K562 (cell line): ENCODE data around the gene TPPP. TPM values are rescaled to one million over a fixed set of nuclear protein-coding genes. Genes with fewer than 3 reads are reported as not detected.
A peak's percentile ranks its signal among the peaks of the same experiment; 100 is the strongest.

ENCODE experiments used
- ATAC-seq: fragments of 200-7000 bp; cut with Tn5 transposase; 3 replicates; pipeline ENCODE4 v1.9.1; 2020; ENCODE audit warnings: moderate library complexity
- BruUV-seq: library from RNA; stranded (reverse); fragments of 400-500 nt; replicated peaks from 2 replicates; lab custom pipeline; 2021; lab: Mats Ljungman, UMichigan
- CTCF ChIA-PET: fragments of 300-600 bp; formaldehyde crosslinking; extraction: SDS; loops from one replicate; lab custom pipeline; 2021; ENCODE audit warnings: low intra/inter-chr PET ratio; lab: Yijun Ruan, JAX
- POLR2A ChIA-PET: fragments of 300-600, 350-650 bp; sonication (Branson Sonifier 250); formaldehyde crosslinking; extraction: SDS; loops from one replicate; lab custom pipeline; 2021; ENCODE audit warnings: antibody characterized with exemption, inconsistent platforms; lab: Yijun Ruan, JAX
- DNase-seq, 4 experiments: peaks; one replicate each; pipeline versions ENCODE4 v3.0.0 to v3.0.0-alpha.2; 2011 to 2018; ENCODE audit warnings: low spot score in 3 of 4, mixed read lengths in 3 of 4; ENCODE audit errors: extremely low read depth in 1 of 4
- FAIRE-seq: peaks from 2 replicates; lab custom pipeline; 2011; peaks lifted over from hg19 to GRCh38; lab: Jason Lieb, UNC
- H2AFZ ChIP-seq: 2 replicates; pipeline ENCODE4 v1.6.0; 2011; ENCODE audit warnings: low read depth, low read length, control low read depth, inconsistent platforms
- H3K27ac ChIP-seq: fragments of 200-600 bp; 3 replicates; pipeline ENCODE4 v1.8.0; 2011; ENCODE audit warnings: low read depth, mild to moderate bottlenecking, control low read depth, inconsistent platforms, low read length, moderate library complexity, mixed read lengths; ENCODE audit errors: extremely low read depth
- H3K27me3 ChIP-seq, 2 experiments: fragments of 300-600 bp in 1 of 2; 2 replicates in 1 of 2; 3 replicates in 1 of 2; pipeline versions ENCODE4 v1.6.0 to v1.8.0; 2011; ENCODE audit warnings: inconsistent platforms in 2 of 2, low read length in 2 of 2, mild to moderate bottlenecking in 1 of 2, mixed read lengths in 1 of 2, moderate library complexity in 1 of 2; ENCODE audit not compliant: control insufficient read depth in 2 of 2, insufficient read depth in 2 of 2
- H3K36me3 ChIP-seq: fragments of 300-600 bp; 3 replicates; pipeline ENCODE4 v1.8.0; 2011; ENCODE audit warnings: mild to moderate bottlenecking, low read length, inconsistent platforms; ENCODE audit not compliant: control insufficient read depth, insufficient read depth
- H3K4me1 ChIP-seq, 2 experiments: fragments of 200-600 bp in 1 of 2; replicated peaks in 1 of 2; 2 replicates in 1 of 2; 3 replicates in 1 of 2; pipeline versions ENCODE4 v1.5.1 to v1.8.0; 2011; ENCODE audit warnings: inconsistent platforms in 2 of 2, low read length in 2 of 2, mild to moderate bottlenecking in 1 of 2, mixed read lengths in 1 of 2, moderate library complexity in 1 of 2; ENCODE audit not compliant: control insufficient read depth in 2 of 2, insufficient read depth in 2 of 2
- H3K4me2 ChIP-seq: 2 replicates; pipeline ENCODE4 v1.6.1; 2011; ENCODE audit warnings: low read length, control low read depth, inconsistent platforms, mixed read lengths; ENCODE audit not compliant: insufficient read depth
- H3K4me3 ChIP-seq: fragments of 200-600 bp; sonication (generic), shearing (Covaris generic); 2 replicates; pipeline ENCODE4 v1.5.1; 2016; ENCODE audit warnings: control low read depth, inconsistent platforms
- H3K79me2 ChIP-seq: fragments of 200-600 bp; 3 replicates; pipeline ENCODE4 v1.8.0; 2011; ENCODE audit warnings: low read length, inconsistent platforms; ENCODE audit not compliant: control insufficient read depth, insufficient read depth
- H3K9ac ChIP-seq, 2 experiments: 2 replicates each; pipeline versions ENCODE4 v1.6.0 to v1.6.1; 2011; ENCODE audit warnings: low read depth in 2 of 2, low read length in 2 of 2, control low read depth in 1 of 2, inconsistent platforms in 1 of 2, mild to moderate bottlenecking in 1 of 2, mixed read lengths in 1 of 2; ENCODE audit not compliant: insufficient read depth in 1 of 2
- H3K9me1 ChIP-seq: one replicate; pipeline ENCODE4 v1.6.0; 2011; ENCODE audit warnings: inconsistent platforms, mild to moderate bottlenecking, low read length, moderate library complexity; ENCODE audit not compliant: control insufficient read depth, insufficient read depth
- H3K9me3 ChIP-seq: replicated peaks from 2 replicates; pipeline ENCODE4 v1.5.1; 2011; ENCODE audit warnings: low read depth, low read length, inconsistent platforms; ENCODE audit not compliant: control insufficient read depth, insufficient read depth
- H4K20me1 ChIP-seq: replicated peaks from 2 replicates; pipeline ENCODE4 v1.6.1; 2011; ENCODE audit warnings: low read length, inconsistent platforms, mixed read lengths; ENCODE audit not compliant: control insufficient read depth, insufficient read depth
- ARID4B ChIP-seq: sonication (generic); formaldehyde crosslinking; IDR thresholded peaks from 2 replicates; pipeline ENCODE4 v1.8.0; 2022; ENCODE audit warnings: mild to moderate bottlenecking, missing genetic modification reagents
- CREB3 ChIP-seq: fragments of 450-650 bp; conservative IDR thresholded peaks from 2 replicates; pipeline ENCODE4 v1.6.1; 2016; ENCODE audit warnings: missing genetic modification characterization, low read depth, mild to moderate bottlenecking, missing compliant biosample characterization, moderate library complexity
- MYC ChIP-seq, 2 experiments: fragments of 250-450 bp in 1 of 2; sonication (Bioruptor Pico) in 1 of 2; IDR thresholded peaks; 2 replicates each; pipeline versions ENCODE4 v1.5.1 to v1.6.1; 2012 to 2021; ENCODE audit warnings: low read depth in 2 of 2, borderline replicate concordance in 1 of 2, improper control_type of control experiment in 1 of 2, low read length in 1 of 2, mild to moderate bottlenecking in 1 of 2, moderate library complexity in 1 of 2
- SIRT6 ChIP-seq: IDR thresholded peaks from one replicate; pipeline ENCODE4 v1.6.1; 2012; ENCODE audit warnings: low read depth, mild to moderate bottlenecking, control low read depth, inconsistent platforms, low read length, moderate library complexity
- ZBTB11 ChIP-seq, 3 experiments: fragments of 200-800 bp in 1 of 3; fragments of 250-450 bp in 1 of 3; fragments of 450-650 bp in 1 of 3; sonication (Bioruptor Pico) in 1 of 3; sonication (Bioruptor generic) in 1 of 3; formaldehyde crosslinking in 1 of 3; IDR thresholded peaks; 2 replicates each; pipeline versions ENCODE4 v1.6.1 to v1.8.0; 2016 to 2022; ENCODE audit warnings: mild to moderate bottlenecking in 2 of 3, missing genetic modification characterization in 2 of 3, missing compliant biosample characterization in 1 of 3, moderate library complexity in 1 of 3
- ZEB2 ChIP-seq: fragments of 450-650 bp; IDR thresholded peaks from 2 replicates; pipeline ENCODE4 v1.6.1; 2016
- WGBS: fragments of 100-300 bp; shearing (Covaris generic); methylation state at CpG from one replicate; pipeline ENCODE4 v1.1.6; 2016; ENCODE audit warnings: low coverage, mixed read lengths; ENCODE audit not compliant: insufficient coverage; ENCODE audit errors: missing lambda C conversion rate; 5-methylcytosine and 5-hydroxymethylcytosine counted together
- in situ Hi-C: fragments of 300-500 bp; cut with MboI; formaldehyde crosslinking; loops from 4 replicates; pipeline ENCODE4 v1.15.0; 2018; ENCODE audit warnings: inconsistent platforms, mixed read lengths
- intact Hi-C: fragments of 100-400 bp; cut with micrococcal nuclease; formaldehyde crosslinking; loops from 2 replicates; pipeline ENCODE4 v1.14.2; 2022
- polyA plus RNA-seq, 8 experiments: library from polyadenylated mRNA; depleted of rRNA in 4 of 8; stranded (reverse) in 5 of 8; unstranded in 3 of 8; fragments of >200 nt; fragmentation: Nextera tagmentation in 2 of 8; fragmentation: Illumina TruSeq in 1 of 8; extraction: Ambion mirVana in 2 of 8; extraction: Trizol in 1 of 8; gene quantifications; 2 replicates each; pipeline versions ENCODE4 v1.2.1 to v1.2.3, GENCODE V29; 2011 to 2014; ENCODE audit warnings: inconsistent platforms in 1 of 8, missing spikeins in 1 of 8
- total RNA-seq, 7 experiments: library from RNA; depleted of rRNA in 6 of 7; stranded (reverse); fragments of >200 nt in 6 of 7; fragmentation: Illumina TruSeq in 2 of 7; extraction: Trizol in 2 of 7; gene quantifications; 2 replicates each; pipeline versions ENCODE4 v1.2.1 to v1.2.3, GENCODE V29; 2011 to 2021; ENCODE audit warnings: low replicate concordance in 1 of 7

TPPP gene
- total and polyA plus RNA-seq, 9 of the 15 experiments (the other 6 are each of a cell fraction or from before 2014, with no cell fraction given), result 0.01 to 0.07 (median 0.03) TPM; not detected in 6

GRCh38 chr5:612498-613424, 80.4 kb downstream of the TPPP start:
- ChIA-PET POLR2A (interaction anchor here (0.8 to 2.4 kb wide), 3 partner anchors 9 to 11 kb away, joined by 3 to 18 read pairs (median 3); no protein-coding TSS in a partner anchor), CTCF (no interaction called here)
- Histone ChIP-seq H3K9ac (peak overlapping the region; percentile 80 to 97), H3K4me2 (peak overlapping the region; percentile 89), H3K27ac (peak overlapping the region; percentile 76), H3K9me3 (no peaks in the 10 kb centered on the region), H3K36me3 (peaks cover 31% of the 10 kb centered on the region; the same call in 2 of the 3 replicates), H2AFZ (peak overlapping the region; percentile 68), H4K20me1 (peaks cover 19% of the 10 kb centered on the region), H3K4me3 (peak overlapping the region; percentile 87), H3K27me3 (peaks cover 3 to 14% of the 10 kb centered on the region in 2 experiments; a peak in 3 of 5 replicates), H3K79me2 (peaks cover 56% of the 10 kb centered on the region), H3K4me1 (peaks cover 14 to 32% of the 10 kb centered on the region in 2 experiments), H3K9me1 (peaks cover 12% of the 10 kb centered on the region)
- peak; percentile 66 for ATAC-seq
- WGBS, result 8% methylated on average over 24 of the region's 49 CpGs
- FAIRE-seq, result peak; percentile 74
- intact Hi-C loops, result loop anchor here (5.0 to 10.0 kb wide), 2 partner anchors 138 to 280 kb away; partner anchors contain the start of genes BRD9 and TRIP13
- in situ Hi-C loops, result loop anchor here (5.0 kb wide), 1 partner anchor 45 kb away; no protein-coding TSS in a partner anchor
- peak in 2 of 4 experiments; percentile 63 to 64 for DNase-seq
- TSS peak; percentile 49 for BruUV-seq
- TF ChIP-seq MYC (IDR thresholded peaks at IDR 0.05; ENCODE audit: low read depth, low read length) (peak; percentile 5; the same call in 1 of the 2 replicates), MYC (CRISPR knock-in tag; IDR thresholded peaks at IDR 0.05; ENCODE audit: borderline replicate concordance, low read depth) (no peak), SIRT6 (no peak), ZBTB11 (CRISPR knock-in tag; IDR thresholded peaks at IDR 0.05) (0 out of 6 replicates have a peak, but pooled peaks of 1 of the 3 experiments have one; percentile 6), ARID4B (peak; percentile 75; the same call in 1 of the 2 replicates), CREB3 (no peak), ZEB2 (peak; percentile 65)
